ENCODE data around the gene TNRC18.
"Not testable (repeated sequence)": the region's sequence is repeated elsewhere in the genome, so short reads cannot be mapped to it uniquely, and the experiment has no call there.

Gene TNRC18

GRCh38 chr7:5274441-5274840, 149.2 kb downstream of the TNRC18 start:
- TF ChIP-seq CTCF (IDR thresholded peaks at IDR 0.05; ENCODE audit: insufficient read depth, low read depth, low read length, missing control alignments) = no peak
- DNase-seq (ENCODE audit: low read depth) = no peak
- no peak overlapping the region for H3K4me3 ChIP-seq (ENCODE audit: low read depth, low read length)

- not testable (repeated sequence) for H3K4me3 ChIP-seq (ENCODE audit: low read depth, low read length); DNase-seq (ENCODE audit: low read depth)
Observed at GRCh38 chr7:5273831-5274405, 149.7 kb downstream of the TNRC18 start.

GRCh38 chr7:5270788-5271187, 152.8 kb downstream of the TNRC18 start:
- no peak for DNase-seq (ENCODE audit: low read depth)
- no peak overlapping the region for H3K4me3 ChIP-seq (ENCODE audit: low read depth, low read length)
- no peak for TF ChIP-seq CTCF (IDR thresholded peaks at IDR 0.05; ENCODE audit: insufficient read depth, low read depth, low read length, missing control alignments)

- not testable (repeated sequence) for DNase-seq (ENCODE audit: low read depth); H3K4me3 ChIP-seq (ENCODE audit: low read depth, low read length)
Observed at GRCh38 chr7:5269992-5270657, 153.5 kb downstream of the TNRC18 start.

- not testable (repeated sequence) for DNase-seq (ENCODE audit: low read depth); H3K4me3 ChIP-seq (ENCODE audit: low read depth, low read length)
Observed at GRCh38 chr7:5267829-5268228, 155.8 kb downstream of the TNRC18 start.

- no peak for TF ChIP-seq CTCF (IDR thresholded peaks at IDR 0.05; ENCODE audit: insufficient read depth, low read depth, low read length, missing control alignments)
- no peak overlapping the region for H3K4me3 ChIP-seq (ENCODE audit: low read depth, low read length)
- no peak for DNase-seq (ENCODE audit: low read depth)
Observed at GRCh38 chr7:5266191-5267028, 157.2 kb downstream of the TNRC18 start.

- DNase-seq (ENCODE audit: low read depth) = no peak
- TF ChIP-seq CTCF (IDR thresholded peaks at IDR 0.05; ENCODE audit: insufficient read depth, low read depth, low read length, missing control alignments) = no peak
- H3K4me3 ChIP-seq (ENCODE audit: low read depth, low read length) = no peak overlapping the region
Observed at GRCh38 chr7:5265320-5266190, 158.1 kb downstream of the TNRC18 start.

- DNase-seq (ENCODE audit: low read depth) = not testable (repeated sequence)
Observed at GRCh38 chr7:5263066-5263465, 160.6 kb downstream of the TNRC18 start.

GRCh38 chr7:5260530-5261068, 163.0 kb downstream of the TNRC18 start:
- H3K4me3 ChIP-seq (ENCODE audit: low read depth, low read length); DNase-seq (ENCODE audit: low read depth): not testable (repeated sequence)

More at GRCh38 chr7:5263066-5263465, 160.6 kb downstream of the TNRC18 start:
- H3K4me3 ChIP-seq (ENCODE audit: low read depth, low read length) = not testable (repeated sequence)
